Kidney (tissue), 14 donors: Measurements from ENCODE around the gene GLI1. TPM values are rescaled to one million over a fixed set of nuclear protein-coding genes. Genes with fewer than 3 reads are reported as not detected.
"Not testable (repeated sequence)": the region's sequence is repeated elsewhere in the genome, so short reads cannot be mapped to it uniquely, and the experiment has no call there.

Experiments
- DNase-seq, 5 donors: peaks; one replicate each; pipeline ENCODE4 v3.0.0-alpha.2; 2013 to 2020
- FAIRE-seq: peaks from 2 replicates; lab custom pipeline; 2012; peaks lifted over from hg19 to GRCh38; lab: Jason Lieb, UNC
- H3K27ac ChIP-seq, 2 donors: one replicate each; pipeline ENCODE4 v1.7.0; 2013; ENCODE audit warnings: low read depth in 2 of 2, low read length in 2 of 2, inconsistent platforms in 1 of 2
- H3K27me3 ChIP-seq: one replicate; pipeline ENCODE4 v1.7.1; 2013; ENCODE audit warnings: low read length, inconsistent platforms; ENCODE audit not compliant: control insufficient read depth, insufficient read depth
- H3K36me3 ChIP-seq, 3 donors: one replicate each; pipeline versions ENCODE4 v1.7.0 to v1.7.1; 2013; ENCODE audit warnings: low read length in 3 of 3, control low read depth in 1 of 3, inconsistent platforms in 1 of 3; ENCODE audit not compliant: insufficient read depth in 3 of 3, control insufficient read depth in 2 of 3
- H3K4me1 ChIP-seq, 3 donors: one replicate each; pipeline versions ENCODE4 v1.7.0 to v1.7.1; 2013; ENCODE audit warnings: low read length in 3 of 3, inconsistent platforms in 1 of 3, low read depth in 1 of 3; ENCODE audit not compliant: control insufficient read depth in 2 of 3, insufficient read depth in 2 of 3
- H3K4me3 ChIP-seq, 3 donors: one replicate each; pipeline versions ENCODE4 v1.7.0 to v1.8.1; 2013; ENCODE audit warnings: low read length in 3 of 3, control low read depth in 1 of 3, inconsistent platforms in 1 of 3
- H3K9ac ChIP-seq, 3 donors: one replicate each; pipeline versions ENCODE4 v1.7.0 to v1.7.1; 2013; ENCODE audit warnings: low read length in 3 of 3, control low read depth in 1 of 3, inconsistent platforms in 1 of 3
- H3K9me3 ChIP-seq, 3 donors: one replicate each; pipeline versions ENCODE4 v1.7.0 to v1.7.1; 2013; ENCODE audit warnings: low read length in 3 of 3, control low read depth in 1 of 3, inconsistent platforms in 1 of 3; ENCODE audit not compliant: control insufficient read depth in 2 of 3, insufficient read depth in 1 of 3
- intact Hi-C: fragments of 100-400 bp; cut with DNase I; formaldehyde crosslinking; loops from one replicate; pipeline ENCODE4 v1.11.1; 2022
- polyA plus RNA-seq: library from polyadenylated mRNA; stranded (reverse); fragments of 350-450 nt; fragmentation: Illumina TruSeq; extraction: RNeasy Lipid Tissue Mini Kit (QIAGEN cat#74804); gene quantifications from one replicate; pipeline ENCODE4 v1.2.3, GENCODE V29; 2014; ENCODE audit warnings: low read depth, low replicate concordance; ENCODE audit not compliant: insufficient read depth
- total RNA-seq: library from RNA; stranded (reverse); fragmentation: NEBNext Ultra II Directional; extraction: Animal tissue kit (Norgen Biotek cat#: 25700); gene quantifications from one replicate; pipeline ENCODE4 v1.2.1, GENCODE V29; 2021
- TF ChIP-seq, protein P1 (sequence below): IDR thresholded peaks from 3 replicates; pipeline ENCODE4 v1.5.1; 2012; ENCODE audit warnings: mild to moderate bottlenecking, moderate library complexity, borderline replicate concordance; ENCODE audit not compliant: insufficient read depth; ENCODE audit errors: extremely low read depth
- donor health status: control.
- donor health status: control.
- donor health status: control.
- donor health status: control.
- donor health status: control.
- donor health status: DM: yes; HTN: yes; CAD: no.
- donor health status: Normal renal cell carcinoma (clear cell type).

Gene GLI1
- total and polyA plus RNA-seq, 2 donors from 2014 or later = 1.4 to 2.8 TPM

DNA sequence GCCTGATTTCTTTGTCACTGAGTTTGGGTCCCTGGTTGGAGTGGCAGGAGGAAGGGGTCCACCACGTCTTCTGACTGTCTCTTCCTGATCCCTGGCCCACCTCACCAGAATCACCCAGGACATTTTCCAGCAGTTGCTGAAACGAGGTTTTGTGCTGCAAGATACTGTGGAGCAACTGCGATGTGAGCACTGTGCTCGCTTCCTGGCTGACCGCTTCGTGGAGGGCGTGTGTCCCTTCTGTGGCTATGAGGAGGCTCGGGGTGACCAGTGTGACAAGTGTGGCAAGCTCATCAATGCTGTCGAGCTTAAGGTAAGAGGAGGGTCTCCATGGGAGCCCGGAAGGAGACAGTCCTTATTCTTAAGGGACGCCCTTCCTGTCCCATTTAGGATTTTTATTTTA is 40.6 kb downstream of the GLI1 start:
- Histone ChIP-seq H3K4me3 (no peak overlapping the region), H3K27me3 (no peaks in the 10 kb centered on the region), H3K36me3 (peaks cover 4 to 47% (median 26%) of the 10 kb centered on the region in 3 donors), H3K4me1 (no peaks in the 10 kb centered on the region), H3K27ac (no peak overlapping the region), H3K9ac (no peak overlapping the region), H3K9me3 (no peaks in the 10 kb centered on the region)
- TF ChIP-seq, protein P1, sequence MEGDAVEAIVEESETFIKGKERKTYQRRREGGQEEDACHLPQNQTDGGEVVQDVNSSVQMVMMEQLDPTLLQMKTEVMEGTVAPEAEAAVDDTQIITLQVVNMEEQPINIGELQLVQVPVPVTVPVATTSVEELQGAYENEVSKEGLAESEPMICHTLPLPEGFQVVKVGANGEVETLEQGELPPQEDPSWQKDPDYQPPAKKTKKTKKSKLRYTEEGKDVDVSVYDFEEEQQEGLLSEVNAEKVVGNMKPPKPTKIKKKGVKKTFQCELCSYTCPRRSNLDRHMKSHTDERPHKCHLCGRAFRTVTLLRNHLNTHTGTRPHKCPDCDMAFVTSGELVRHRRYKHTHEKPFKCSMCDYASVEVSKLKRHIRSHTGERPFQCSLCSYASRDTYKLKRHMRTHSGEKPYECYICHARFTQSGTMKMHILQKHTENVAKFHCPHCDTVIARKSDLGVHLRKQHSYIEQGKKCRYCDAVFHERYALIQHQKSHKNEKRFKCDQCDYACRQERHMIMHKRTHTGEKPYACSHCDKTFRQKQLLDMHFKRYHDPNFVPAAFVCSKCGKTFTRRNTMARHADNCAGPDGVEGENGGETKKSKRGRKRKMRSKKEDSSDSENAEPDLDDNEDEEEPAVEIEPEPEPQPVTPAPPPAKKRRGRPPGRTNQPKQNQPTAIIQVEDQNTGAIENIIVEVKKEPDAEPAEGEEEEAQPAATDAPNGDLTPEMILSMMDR = no peak
- no peak for FAIRE-seq
- no peak for DNase-seq
- intact Hi-C loops = no loop called here

DNA sequence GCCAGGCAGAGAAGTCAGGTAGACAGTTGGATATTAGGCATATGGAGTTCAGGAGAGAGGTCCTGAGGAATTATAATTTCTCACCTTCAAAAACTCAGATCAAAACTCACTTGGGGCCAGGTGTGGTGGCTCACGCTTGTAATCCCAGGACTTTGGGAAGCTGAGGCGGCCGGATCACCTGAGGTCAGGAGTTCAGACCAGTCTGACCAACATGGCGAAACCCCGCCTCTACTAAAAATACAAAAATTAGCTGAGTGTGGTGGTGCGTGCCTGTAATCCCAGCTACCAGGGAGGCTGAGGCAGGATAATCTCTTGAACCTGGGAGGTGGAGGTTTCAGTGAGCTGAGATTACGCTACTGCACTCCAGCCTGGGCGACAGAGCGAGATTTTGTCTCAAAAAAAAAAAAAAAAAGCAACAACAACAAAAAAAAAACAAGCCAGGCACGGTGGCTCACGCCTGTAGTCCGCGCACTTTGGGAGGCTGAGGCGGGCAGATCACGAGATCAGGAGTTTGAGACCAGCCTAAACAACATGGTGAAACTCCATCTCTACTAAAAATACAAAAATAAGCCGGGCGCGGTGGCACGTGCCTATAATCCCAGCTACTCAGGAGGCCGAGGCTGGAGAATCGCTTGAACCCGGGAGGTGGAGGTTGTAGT is 42.9 kb downstream of the GLI1 start:
- H3K9ac ChIP-seq, DNase-seq, intact Hi-C loops, H3K4me1 ChIP-seq, H3K27ac ChIP-seq, H3K9me3 ChIP-seq, H3K27me3 ChIP-seq, FAIRE-seq, H3K4me3 ChIP-seq: not testable (repeated sequence)
- peaks cover 9 to 55% (median 27%) of the 10 kb centered on the region in 3 donors for H3K36me3 ChIP-seq

DNA sequence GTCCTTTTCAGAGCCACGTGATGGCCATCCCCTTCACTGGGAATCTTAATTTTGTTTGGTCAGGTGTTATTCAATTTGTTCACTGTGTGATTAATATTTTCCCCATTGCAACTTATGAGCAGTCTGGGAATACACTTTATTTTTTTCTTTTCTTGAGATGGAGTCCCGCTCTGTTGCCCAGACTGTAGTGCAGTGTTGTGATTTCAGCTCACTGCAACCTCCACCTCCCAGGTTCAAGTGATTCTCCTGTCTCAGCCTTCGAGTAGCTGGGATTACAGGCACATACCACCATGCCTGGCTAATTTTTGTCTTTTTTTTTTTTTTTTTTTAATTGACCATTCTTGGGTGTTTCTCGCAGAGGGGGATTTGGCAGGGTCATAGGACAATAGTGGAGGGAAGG is 47.0 kb downstream of the GLI1 start:
- H3K27ac ChIP-seq, FAIRE-seq, DNase-seq, H3K27me3 ChIP-seq, H3K9ac ChIP-seq, H3K9me3 ChIP-seq, H3K4me1 ChIP-seq, intact Hi-C loops, H3K4me3 ChIP-seq: not testable (repeated sequence)
- peaks cover 6 to 27% (median 9%) of the 10 kb centered on the region in 3 donors for H3K36me3 ChIP-seq

DNA sequence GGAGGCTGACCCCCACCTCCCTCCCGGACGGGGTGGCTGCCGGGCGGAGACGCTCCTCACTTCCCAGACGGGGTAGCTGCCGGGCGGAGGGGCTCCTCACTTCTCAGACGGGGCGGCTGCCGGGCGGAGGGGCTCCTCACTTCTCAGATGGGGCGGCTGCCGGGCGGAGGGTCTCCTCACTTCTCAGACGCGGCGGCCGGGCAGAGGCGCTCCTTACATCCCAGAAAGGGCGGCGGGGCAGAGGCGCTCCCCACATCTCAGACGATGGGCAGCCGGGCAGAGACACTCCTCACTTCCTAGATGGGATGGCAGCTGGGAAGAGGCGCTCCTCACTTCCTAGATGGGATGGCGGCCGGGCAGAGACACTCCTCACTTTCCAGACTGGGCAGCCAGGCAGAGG is 48.2 kb downstream of the GLI1 start:
- DNase-seq, H3K27ac ChIP-seq, H3K27me3 ChIP-seq, intact Hi-C loops, H3K4me1 ChIP-seq, FAIRE-seq, H3K9ac ChIP-seq, H3K4me3 ChIP-seq, H3K9me3 ChIP-seq: not testable (repeated sequence)
- H3K36me3 ChIP-seq = peaks cover 10 to 34% (median 16%) of the 10 kb centered on the region in 3 donors

DNA sequence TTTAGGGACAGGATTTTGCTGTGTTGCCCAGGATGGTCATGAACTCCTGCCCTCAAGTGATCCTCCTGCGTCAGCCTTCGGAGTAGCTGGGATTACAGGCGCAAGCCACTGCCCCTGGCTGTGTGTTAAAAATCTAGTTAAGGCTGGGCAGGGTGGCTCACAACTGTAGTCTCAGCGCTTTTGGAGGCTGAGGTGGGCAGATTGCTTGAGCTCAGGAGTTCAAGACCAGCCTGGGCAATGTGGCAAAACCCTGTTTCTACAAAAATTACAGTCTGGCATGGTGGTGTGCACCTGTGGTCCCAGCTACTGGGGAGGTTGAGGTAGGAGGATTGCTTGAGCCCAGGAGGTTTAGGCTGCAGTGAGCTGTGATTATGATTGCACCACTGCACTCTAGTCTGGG is 51.6 kb downstream of the GLI1 start:
- H3K36me3 ChIP-seq = peaks cover 17 to 43% (median 32%) of the 10 kb centered on the region in 3 donors
- H3K4me3 ChIP-seq = no peak overlapping the region
- no peaks in the 10 kb centered on the region for H3K9me3 ChIP-seq
- DNase-seq (no peak), FAIRE-seq (no peak)
- no peak overlapping the region for H3K27ac ChIP-seq
- H3K9ac ChIP-seq = no peak overlapping the region
- TF ChIP-seq, protein P1 = no peak
- no peaks in the 10 kb centered on the region for H3K27me3 ChIP-seq
- no peaks in the 10 kb centered on the region for H3K4me1 ChIP-seq
- intact Hi-C loops = no loop called here
